ENCODE data around the gene PDE1C. TPM values are rescaled to one million over a fixed set of nuclear protein-coding genes. Genes with fewer than 3 reads are reported as not detected.

Gene PDE1C
- total RNA-seq, 2 experiments from 2014 or later = not detected

- no peak for DNase-seq
- no peak overlapping the region for H3K27ac Mint-ChIP-seq
- H3K27me3 Mint-ChIP-seq = no peaks in the 10 kb centered on the region
- H3K4me3 Mint-ChIP-seq = no peak overlapping the region
- no peaks in the 10 kb centered on the region for H3K36me3 Mint-ChIP-seq
- H3K9me3 Mint-ChIP-seq = no peaks in the 10 kb centered on the region
- H3K4me1 Mint-ChIP-seq (ENCODE audit: low read depth) = no peaks in the 10 kb centered on the region
- POLR2A ChIA-PET = no interaction called here
- CTCF ChIA-PET = no interaction called here
- intact Hi-C loops (cut with micrococcal nuclease) = no loop called here
Observed at GRCh38 chr7:32051128-32051527, 19.1 kb downstream of the PDE1C start.

GRCh38 chr7:32049599-32049998, 20.6 kb downstream of the PDE1C start:
- DNase-seq = no peak
- no peak overlapping the region for H3K4me3 Mint-ChIP-seq
- ChIA-PET CTCF (no interaction called here), POLR2A (no interaction called here)
- no peaks in the 10 kb centered on the region for H3K9me3 Mint-ChIP-seq
- no peaks in the 10 kb centered on the region for H3K4me1 Mint-ChIP-seq (ENCODE audit: low read depth)
- H3K27ac Mint-ChIP-seq = no peak overlapping the region
- no peaks in the 10 kb centered on the region for H3K36me3 Mint-ChIP-seq
- intact Hi-C loops (cut with micrococcal nuclease) = no loop called here
- no peaks in the 10 kb centered on the region for H3K27me3 Mint-ChIP-seq

GRCh38 chr7:32048970-32049491, 21.2 kb downstream of the PDE1C start:
- DNase-seq = no peak
- POLR2A ChIA-PET = no interaction called here
- no peaks in the 10 kb centered on the region for H3K27me3 Mint-ChIP-seq
- no peak overlapping the region for H3K27ac Mint-ChIP-seq
- intact Hi-C loops (cut with micrococcal nuclease) = no loop called here
- no peaks in the 10 kb centered on the region for H3K36me3 Mint-ChIP-seq
- H3K4me3 Mint-ChIP-seq = no peak overlapping the region
- no peaks in the 10 kb centered on the region for H3K9me3 Mint-ChIP-seq
- no peaks in the 10 kb centered on the region for H3K4me1 Mint-ChIP-seq (ENCODE audit: low read depth)
- CTCF ChIA-PET = interaction anchor here (1.0 kb wide), 1 partner anchor 9 kb away, joined by 3 read pairs; no protein-coding TSS in a partner anchor

GRCh38 chr7:32047801-32048200, 22.4 kb downstream of the PDE1C start:
- CTCF ChIA-PET = no interaction called here
- no peaks in the 10 kb centered on the region for H3K9me3 Mint-ChIP-seq
- intact Hi-C loops (cut with micrococcal nuclease) = no loop called here
- no peak overlapping the region for H3K27ac Mint-ChIP-seq
- no peak overlapping the region for H3K4me3 Mint-ChIP-seq
- POLR2A ChIA-PET = no interaction called here
- H3K27me3 Mint-ChIP-seq = no peaks in the 10 kb centered on the region
- H3K4me1 Mint-ChIP-seq (ENCODE audit: low read depth) = no peaks in the 10 kb centered on the region
- H3K36me3 Mint-ChIP-seq = no peaks in the 10 kb centered on the region
- DNase-seq = no peak

- DNase-seq = no peak
- Mint-ChIP-seq H3K27me3 (no peaks in the 10 kb centered on the region), H3K4me3 (no peak overlapping the region), H3K9me3 (no peaks in the 10 kb centered on the region), H3K4me1 (ENCODE audit: low read depth) (no peaks in the 10 kb centered on the region), H3K27ac (no peak overlapping the region), H3K36me3 (no peaks in the 10 kb centered on the region)
- POLR2A ChIA-PET = no interaction called here
- intact Hi-C loops (cut with micrococcal nuclease) = no loop called here
- CTCF ChIA-PET = no interaction called here
Observed at GRCh38 chr7:32047075-32047474, 23.1 kb downstream of the PDE1C start.

- Mint-ChIP-seq H3K4me3 (no peak overlapping the region), H3K27me3 (no peaks in the 10 kb centered on the region), H3K36me3 (no peaks in the 10 kb centered on the region), H3K4me1 (ENCODE audit: low read depth) (no peaks in the 10 kb centered on the region), H3K9me3 (no peaks in the 10 kb centered on the region), H3K27ac (no peak overlapping the region)
- POLR2A ChIA-PET = no interaction called here
- DNase-seq = no peak
- CTCF ChIA-PET = no interaction called here
- intact Hi-C loops (cut with micrococcal nuclease) = no loop called here
Observed at GRCh38 chr7:32045228-32045627, 25.0 kb downstream of the PDE1C start.

GRCh38 chr7:32044739-32045138, 25.5 kb downstream of the PDE1C start:
- H3K36me3 Mint-ChIP-seq = no peaks in the 10 kb centered on the region
- POLR2A ChIA-PET = no interaction called here
- H3K9me3 Mint-ChIP-seq = no peaks in the 10 kb centered on the region
- H3K27me3 Mint-ChIP-seq = no peaks in the 10 kb centered on the region
- H3K27ac Mint-ChIP-seq = no peak overlapping the region
- no peaks in the 10 kb centered on the region for H3K4me1 Mint-ChIP-seq (ENCODE audit: low read depth)
- intact Hi-C loops (cut with micrococcal nuclease) = no loop called here
- no peak overlapping the region for H3K4me3 Mint-ChIP-seq
- CTCF ChIA-PET = no interaction called here
- no peak for DNase-seq

GRCh38 chr7:32043688-32044087, 26.5 kb downstream of the PDE1C start:
- no peaks in the 10 kb centered on the region for H3K4me1 Mint-ChIP-seq (ENCODE audit: low read depth)
- DNase-seq = no peak
- H3K36me3 Mint-ChIP-seq = no peaks in the 10 kb centered on the region
- intact Hi-C loops (cut with micrococcal nuclease) = no loop called here
- H3K4me3 Mint-ChIP-seq = no peak overlapping the region
- CTCF ChIA-PET = no interaction called here
- POLR2A ChIA-PET = no interaction called here
- no peaks in the 10 kb centered on the region for H3K9me3 Mint-ChIP-seq
- H3K27me3 Mint-ChIP-seq = no peaks in the 10 kb centered on the region
- no peak overlapping the region for H3K27ac Mint-ChIP-seq

- POLR2A ChIA-PET = no interaction called here
Observed at GRCh38 chr7:32042900-32043299, 27.3 kb downstream of the PDE1C start.

GRCh38 chr7:32039000-32039756, 31.0 kb downstream of the PDE1C start:
- no peak for DNase-seq
- intact Hi-C loops (cut with micrococcal nuclease) = no loop called here
- Mint-ChIP-seq H3K27me3 (no peaks in the 10 kb centered on the region), H3K9me3 (no peaks in the 10 kb centered on the region), H3K27ac (no peak overlapping the region), H3K4me3 (no peak overlapping the region), H3K4me1 (ENCODE audit: low read depth) (no peaks in the 10 kb centered on the region), H3K36me3 (no peaks in the 10 kb centered on the region)
- CTCF ChIA-PET = no interaction called here
- POLR2A ChIA-PET = no interaction called here

More at GRCh38 chr7:32042900-32043299, 27.3 kb downstream of the PDE1C start:
- Mint-ChIP-seq H3K27me3 (no peaks in the 10 kb centered on the region), H3K27ac (no peak overlapping the region), H3K36me3 (no peaks in the 10 kb centered on the region), H3K9me3 (no peaks in the 10 kb centered on the region), H3K4me1 (ENCODE audit: low read depth) (no peaks in the 10 kb centered on the region), H3K4me3 (no peak overlapping the region)
- no peak for DNase-seq
- intact Hi-C loops (cut with micrococcal nuclease) = no loop called here
- CTCF ChIA-PET = no interaction called here

- H3K27ac Mint-ChIP-seq = no peak overlapping the region
- DNase-seq = no peak
Observed at GRCh38 chr7:32037650-32038198, 32.5 kb downstream of the PDE1C start.

GRCh38 chr7:32036557-32036956, 33.6 kb downstream of the PDE1C start:
- no peaks in the 10 kb centered on the region for H3K4me1 Mint-ChIP-seq (ENCODE audit: low read depth)
- no peak for DNase-seq
- ChIA-PET CTCF (no interaction called here), POLR2A (no interaction called here)
- no peak overlapping the region for H3K4me3 Mint-ChIP-seq
- H3K9me3 Mint-ChIP-seq = no peaks in the 10 kb centered on the region
- no peak overlapping the region for H3K27ac Mint-ChIP-seq
- no peaks in the 10 kb centered on the region for H3K27me3 Mint-ChIP-seq
- H3K36me3 Mint-ChIP-seq = no peaks in the 10 kb centered on the region
- intact Hi-C loops (cut with micrococcal nuclease) = no loop called here

More at GRCh38 chr7:32037650-32038198, 32.5 kb downstream of the PDE1C start:
- Mint-ChIP-seq H3K36me3 (no peaks in the 10 kb centered on the region), H3K4me1 (ENCODE audit: low read depth) (no peaks in the 10 kb centered on the region), H3K9me3 (no peaks in the 10 kb centered on the region), H3K27me3 (no peaks in the 10 kb centered on the region), H3K4me3 (no peak overlapping the region)
- ChIA-PET CTCF (no interaction called here), POLR2A (no interaction called here)
- intact Hi-C loops (cut with micrococcal nuclease) = no loop called here

GRCh38 chr7:32034052-32034451, 36.2 kb downstream of the PDE1C start:
- Mint-ChIP-seq H3K4me1 (ENCODE audit: low read depth) (no peaks in the 10 kb centered on the region), H3K36me3 (no peaks in the 10 kb centered on the region), H3K27me3 (no peaks in the 10 kb centered on the region), H3K27ac (no peak overlapping the region), H3K9me3 (no peaks in the 10 kb centered on the region), H3K4me3 (no peak overlapping the region)
- intact Hi-C loops (cut with micrococcal nuclease) = no loop called here
- no peak for DNase-seq
- ChIA-PET CTCF (no interaction called here), POLR2A (no interaction called here)
